Stimulated activated CD4-positive, alpha-beta T cell treated with anti-CD3 and anti-CD28 coated beads, Interleukin-15, amount 100 ng/mL, for 1 hour (primary cell): ENCODE measurements around the gene SLC1A2.

Experiments used
- DNase-seq, 2 donors: peaks; one replicate each; pipeline ENCODE4 v3.0.0-alpha.2; 2020; ENCODE audit warnings: low read depth in 1 of 2, low spot score in 1 of 2

The SLC1A2 gene

GRCh38 chr11:35330156-35330889 is 89.0 kb downstream of the SLC1A2 start:
- DNase-seq = no peak

GRCh38 chr11:35327829-35328228 is 91.5 kb downstream of the SLC1A2 start:
- no peak for DNase-seq

DNA sequence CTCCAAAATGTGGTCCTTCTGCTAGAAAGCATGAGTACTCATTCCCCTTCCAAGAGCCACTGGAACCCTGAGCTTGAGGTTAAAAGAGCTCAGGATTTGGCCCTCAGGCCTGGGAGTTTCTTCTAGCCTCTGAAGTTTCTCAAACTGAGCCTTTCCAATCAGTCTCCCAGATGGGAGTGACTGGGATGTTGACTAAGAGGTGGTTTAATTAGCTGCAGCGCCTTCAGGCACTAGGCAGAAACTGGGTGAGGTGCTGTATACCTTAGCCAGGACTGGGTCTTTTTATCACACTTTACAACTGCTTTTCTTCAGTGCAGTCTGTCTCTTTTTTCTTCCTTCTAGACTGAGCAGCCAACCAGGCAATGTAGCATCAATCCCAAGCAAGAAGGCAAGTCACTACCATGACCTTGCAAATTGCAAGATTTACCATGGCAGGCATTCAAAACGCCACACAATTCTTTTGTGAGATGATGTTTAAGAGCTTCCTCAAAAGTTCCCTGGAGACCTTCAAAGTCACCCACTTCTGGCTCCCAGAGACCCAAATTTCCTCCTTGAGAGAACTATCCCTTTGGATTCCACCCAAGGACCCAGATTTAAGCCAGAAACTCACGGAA is 93.0 kb downstream of the SLC1A2 start:
- no peak for DNase-seq

DNA sequence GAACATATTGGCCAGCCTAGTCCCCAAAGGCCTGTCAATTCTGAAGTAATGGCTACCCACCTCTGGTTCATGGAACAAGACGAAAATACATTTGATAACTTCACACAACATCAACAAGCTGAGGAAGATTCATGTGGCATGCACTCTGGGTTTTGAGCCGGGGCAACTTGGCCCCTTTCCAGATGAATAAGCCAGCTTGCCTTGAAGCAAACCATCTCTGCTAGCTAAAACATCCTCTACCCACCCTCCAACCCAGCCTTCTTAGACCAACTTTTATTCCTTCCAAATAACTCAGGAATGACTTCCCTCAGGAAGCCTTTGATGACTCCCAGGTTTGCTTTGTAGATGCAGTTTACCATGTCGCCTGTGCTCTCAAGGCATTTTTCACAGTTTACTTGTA is 94.4 kb downstream of the SLC1A2 start:
- DNase-seq = no peak

- no peak for DNase-seq
These were observed 95.0 kb downstream of the SLC1A2 start for GRCh38 chr11:35324183-35324886.

- no peak for DNase-seq
These were observed 96.1 kb downstream of the SLC1A2 start for GRCh38 chr11:35323076-35323868.

GRCh38 chr11:35322318-35322979 is 96.9 kb downstream of the SLC1A2 start:
- no peak for DNase-seq

DNA sequence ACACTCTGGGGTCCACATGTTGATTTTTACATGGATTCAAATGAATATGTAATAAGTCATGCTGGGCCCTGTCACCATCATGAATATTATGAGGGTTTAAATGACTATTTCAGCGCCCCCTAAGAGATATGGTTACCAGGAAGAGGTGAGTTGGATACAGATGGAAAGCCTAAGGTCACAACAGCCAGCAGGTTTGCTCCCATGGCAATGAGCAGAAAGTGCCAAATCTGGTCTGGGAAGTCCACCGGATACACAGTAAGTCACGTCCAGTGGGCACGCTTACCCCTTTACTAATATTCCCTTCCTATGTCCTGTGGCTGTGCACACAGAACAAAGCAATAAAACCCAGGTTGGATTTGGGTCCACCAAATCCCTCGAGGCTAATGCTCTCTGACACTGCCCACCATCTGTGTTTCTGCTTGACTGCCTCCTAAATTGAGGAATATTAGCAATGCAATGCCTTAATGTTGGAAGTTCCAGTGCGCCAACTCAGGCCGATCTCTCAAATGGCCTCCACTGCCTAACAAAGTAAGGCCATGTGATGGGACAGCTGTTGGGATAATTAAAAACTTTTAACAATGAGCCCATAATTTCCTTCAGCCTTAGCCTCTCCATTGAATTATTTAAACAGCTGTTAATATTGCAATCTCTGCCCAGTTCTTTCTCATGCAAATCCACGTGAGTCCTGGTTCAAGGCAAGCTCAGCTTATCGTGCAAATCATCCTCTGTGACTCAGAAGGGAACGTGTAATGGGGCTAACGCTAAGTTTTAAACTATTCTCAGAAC is 97.6 kb downstream of the SLC1A2 start:
- no peak for DNase-seq

GRCh38 chr11:35321111-35321510 is 98.2 kb downstream of the SLC1A2 start:
- DNase-seq = no peak

DNA sequence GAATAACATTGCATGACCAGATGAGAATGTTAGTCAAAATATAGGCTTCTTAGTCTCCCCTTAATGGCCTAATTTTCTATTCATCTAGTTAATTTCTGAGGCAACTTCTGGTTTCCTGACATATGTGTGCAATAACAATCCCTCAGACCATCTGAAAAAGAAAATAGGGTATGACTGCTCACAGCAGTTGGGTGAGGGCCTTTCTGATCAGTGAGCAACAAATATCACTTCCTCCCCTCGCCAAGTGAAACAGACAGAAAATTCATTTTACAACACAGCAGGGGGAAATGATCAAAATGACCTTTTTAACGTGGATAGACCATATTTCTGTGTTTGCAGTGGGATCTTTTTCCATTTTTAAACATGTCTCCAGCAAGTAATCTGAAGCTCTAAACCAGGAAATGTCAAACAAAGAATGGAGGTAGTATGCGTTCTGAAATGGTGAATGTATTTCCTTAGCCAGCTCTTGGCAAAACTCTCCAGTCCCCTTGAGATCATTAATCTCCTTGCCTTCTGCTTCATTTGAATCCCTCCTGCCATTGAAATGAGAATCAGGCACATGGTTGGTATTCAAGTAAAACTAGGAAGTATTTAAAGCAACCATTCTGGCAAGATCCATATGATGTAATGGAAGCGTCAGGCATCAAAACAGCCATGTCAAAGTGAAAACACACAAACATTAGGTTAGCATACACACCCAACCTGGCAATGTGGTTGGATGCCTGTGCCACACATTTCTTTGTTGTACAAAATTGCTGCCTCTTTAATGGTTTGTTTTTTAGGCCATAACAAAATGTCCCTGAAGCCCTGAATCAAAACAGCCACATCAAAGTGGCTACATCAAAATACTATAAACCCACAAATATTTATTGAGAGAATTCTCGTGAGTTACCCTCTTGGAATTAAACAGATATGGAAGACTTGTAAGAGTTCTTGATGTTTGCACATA is 100.1 kb downstream of the SLC1A2 start:
- DNase-seq = no peak

DNA sequence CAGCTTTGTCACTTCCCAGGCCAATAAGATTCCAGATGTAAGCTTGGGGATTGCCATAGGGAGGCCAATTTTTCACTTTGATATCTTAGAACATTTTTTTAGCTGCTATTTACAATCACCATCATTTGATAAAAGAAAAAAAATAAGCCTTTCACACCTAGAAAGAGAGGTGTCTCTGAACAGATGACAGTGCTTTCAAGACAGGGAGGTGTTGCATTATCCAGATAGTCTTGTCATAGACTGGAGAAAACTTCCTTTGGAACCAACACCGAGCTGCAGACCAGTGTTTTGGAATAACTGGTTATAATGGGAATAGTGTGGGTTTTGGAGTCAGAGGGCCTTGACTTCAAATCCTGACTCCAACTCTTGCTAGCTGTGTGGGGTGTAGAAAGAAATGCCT is 101.0 kb downstream of the SLC1A2 start:
- no peak for DNase-seq

- DNase-seq = no peak
These were observed 102.1 kb downstream of the SLC1A2 start for GRCh38 chr11:35317253-35317652.

GRCh38 chr11:35316161-35316560 is 103.2 kb downstream of the SLC1A2 start:
- DNase-seq = no peak

DNA sequence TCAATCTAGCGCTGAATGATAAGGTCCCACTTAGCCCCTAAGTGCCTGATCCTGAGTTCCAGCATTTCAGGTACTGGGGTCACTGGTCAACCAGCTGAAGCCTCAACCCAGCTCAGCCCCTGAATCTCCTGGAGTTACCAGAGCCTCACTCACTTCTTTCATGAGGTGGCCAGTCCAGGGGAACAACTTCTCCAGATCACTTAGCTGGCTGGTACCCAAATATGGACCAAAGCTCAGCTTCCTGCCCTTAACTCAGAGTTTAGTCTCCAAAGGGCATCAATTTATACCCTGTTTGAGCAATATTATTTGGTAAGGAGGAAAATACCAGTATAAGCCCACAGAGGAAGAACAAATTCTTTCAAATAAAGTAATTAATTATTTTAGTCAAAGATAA is 105.6 kb downstream of the SLC1A2 start:
- DNase-seq = no peak

DNA sequence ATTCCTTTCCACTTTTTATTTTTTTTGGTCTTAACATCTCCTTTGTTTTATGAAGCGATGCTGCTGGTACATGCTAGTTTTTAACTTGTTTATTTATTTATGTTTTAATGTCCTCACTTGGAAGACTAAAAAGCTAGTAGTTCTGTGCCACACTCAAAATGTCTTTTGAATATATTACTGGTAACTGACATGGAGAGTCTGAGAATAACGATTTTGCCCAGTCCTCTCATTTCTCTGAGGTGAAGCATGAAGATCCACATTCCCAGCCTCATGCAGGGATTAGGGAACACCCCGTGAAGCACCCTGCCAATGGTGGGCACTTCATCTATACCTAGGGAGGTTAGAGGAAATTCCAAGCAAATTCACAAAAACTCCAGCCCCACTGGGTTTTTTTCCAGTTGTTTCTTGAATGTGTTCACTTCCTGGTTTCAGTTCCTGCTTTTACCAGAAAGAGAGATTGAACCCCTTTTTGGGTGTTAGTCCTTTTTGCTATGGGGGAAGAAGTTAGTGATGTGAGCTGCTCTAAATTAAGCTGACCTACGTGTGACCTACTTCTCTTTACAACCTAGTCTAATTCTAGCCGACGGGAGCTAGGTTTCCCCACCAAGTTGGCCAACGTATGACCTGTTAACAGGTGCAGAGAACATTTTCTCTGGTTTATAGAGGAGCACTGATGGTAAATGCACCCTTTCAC is 106.1 kb downstream of the SLC1A2 start:
- no peak for DNase-seq

DNA sequence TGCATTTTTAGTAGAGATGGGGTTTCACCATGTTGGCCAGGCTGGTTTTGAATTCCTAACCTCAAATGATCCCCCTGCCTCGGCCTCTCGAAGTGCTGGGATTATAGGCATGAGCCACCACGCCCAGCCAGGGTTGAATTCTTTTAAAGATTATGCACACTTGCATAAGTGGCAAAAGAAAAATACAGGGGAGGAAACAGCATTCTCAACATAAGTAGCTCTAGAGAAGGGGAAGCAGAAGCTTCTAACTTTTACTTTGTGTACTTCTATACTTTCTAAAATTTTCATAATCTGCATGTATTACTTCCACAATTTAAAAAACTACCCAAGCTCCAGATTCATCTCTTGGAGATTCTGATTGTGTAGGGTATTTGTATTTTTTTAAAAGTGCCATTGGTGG is 108.0 kb downstream of the SLC1A2 start:
- no peak for DNase-seq

- DNase-seq = no peak
These were observed 111.2 kb downstream of the SLC1A2 start for GRCh38 chr11:35308157-35308556.

GRCh38 chr11:35307221-35307621 is 112.1 kb downstream of the SLC1A2 start:
- no peak for DNase-seq
